ENCODE data around the gene PSMG4.

The PSMG4 gene

DNA sequence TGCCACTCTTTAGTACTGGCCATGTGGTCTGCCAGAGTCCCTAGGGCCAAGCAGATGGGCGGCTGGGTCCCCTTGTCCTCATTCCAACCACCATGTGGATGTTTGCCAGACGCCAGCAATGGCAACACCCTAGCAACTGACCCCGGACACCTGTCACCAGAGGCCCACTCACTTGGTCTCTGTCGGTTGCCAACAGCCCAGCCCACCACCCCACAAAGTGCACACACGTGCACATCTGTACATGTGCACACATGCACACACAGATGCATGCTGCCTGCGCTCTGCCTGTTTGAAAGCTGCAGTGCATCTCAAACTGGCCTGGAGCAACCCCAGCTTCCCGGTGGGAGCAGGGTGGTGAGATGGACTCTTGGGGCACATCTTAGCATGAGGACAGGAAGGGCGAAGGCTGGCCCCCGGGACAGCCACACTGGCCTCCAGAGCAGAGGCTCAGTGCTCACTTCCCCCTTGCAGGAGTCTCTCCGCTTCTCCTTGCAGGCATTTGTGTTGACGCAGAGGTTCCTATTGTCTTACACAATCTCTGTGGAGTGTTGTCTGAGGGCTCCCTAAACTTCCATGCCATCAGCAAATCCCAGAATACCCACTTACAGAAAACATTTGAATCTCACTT is 54.0 kb downstream of the PSMG4 start:
- DNase-seq = peak; percentile 24

- DNase-seq = no peak
Observed at GRCh38 chr6:3314176-3314575, 55.4 kb downstream of the PSMG4 start.

GRCh38 chr6:3314621-3315467 is 56.1 kb downstream of the PSMG4 start:
- no peak for DNase-seq

GRCh38 chr6:3315841-3316240 is 57.1 kb downstream of the PSMG4 start:
- DNase-seq = no peak

DNA sequence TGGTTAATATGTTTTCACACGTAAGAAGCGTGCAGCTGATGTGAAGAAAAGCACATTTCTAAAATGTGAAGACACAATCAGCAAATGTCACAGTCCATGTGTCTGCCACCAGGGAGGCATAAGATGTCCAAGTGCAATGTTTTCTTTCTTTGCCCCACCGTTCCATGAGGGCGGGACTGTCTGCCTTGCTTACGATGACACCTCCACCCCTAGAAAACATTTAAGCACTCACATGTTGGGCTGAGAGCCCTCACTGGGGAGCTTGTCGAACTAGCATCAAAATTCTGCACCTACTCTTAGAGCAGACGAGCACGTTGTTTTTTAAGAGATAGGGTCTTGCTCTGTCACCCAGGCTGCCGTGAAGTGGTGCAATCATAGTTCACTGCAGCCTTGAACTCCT is 57.6 kb downstream of the PSMG4 start:
- no peak for DNase-seq

GRCh38 chr6:3316818-3317217 is 58.1 kb downstream of the PSMG4 start:
- DNase-seq = no peak

All from NCI-H82 (cell line).